WTC11 (cell line): ENCODE data around the gene KDM6B. TPM values are rescaled to one million over a fixed set of nuclear protein-coding genes. Genes with fewer than 3 reads are reported as not detected.

Experiments used
- ATAC-seq: fragments of 200-7000 bp; cut with Tn5 transposase; 2 replicates; pipeline ENCODE4 v1.10.0; 2021; ENCODE audit warnings: mild to moderate bottlenecking, moderate library complexity
- CTCF ChIA-PET: fragments of 300-600 bp; sonication (Branson Sonifier 250); formaldehyde crosslinking; loops from one replicate; lab custom pipeline; 2021; ENCODE audit warnings: antibody characterized with exemption; lab: Charles Lee
- POLR2A ChIA-PET: fragments of 350-600 bp; sonication (Branson Sonifier 250); formaldehyde crosslinking; loops from one replicate; lab custom pipeline; 2021; ENCODE audit warnings: antibody characterized with exemption; lab: Charles Lee
- DNase-seq: peaks from one replicate; pipeline ENCODE4 v3.0.0; 2021; ENCODE audit warnings: low spot score
- H3K27ac Mint-ChIP-seq: 2 replicates; pipeline ENCODE4 v1.8.0; 2021; ENCODE audit warnings: mixed read lengths
- H3K27me3 Mint-ChIP-seq: 2 replicates; pipeline ENCODE4 v1.8.0; 2021; ENCODE audit warnings: low read depth, mild to moderate bottlenecking, moderate library complexity, mixed read lengths
- H3K36me3 Mint-ChIP-seq: 2 replicates; pipeline ENCODE4 v1.8.0; 2021; ENCODE audit warnings: mixed read lengths
- H3K4me1 Mint-ChIP-seq: 2 replicates; pipeline ENCODE4 v1.8.0; 2022; ENCODE audit warnings: mixed read lengths
- H3K4me3 Mint-ChIP-seq: 2 replicates; pipeline ENCODE4 v1.8.0; 2021; ENCODE audit warnings: mild to moderate bottlenecking, moderate library complexity, mixed read lengths
- H3K9me3 Mint-ChIP-seq: 2 replicates; pipeline ENCODE4 v1.8.0; 2021; ENCODE audit warnings: mixed read lengths
- AR ChIP-seq: fragments of 250-450 bp; sonication (Bioruptor Pico); IDR thresholded peaks from 2 replicates; pipeline ENCODE4 v1.9.0; 2021; ENCODE audit warnings: mild to moderate bottlenecking
- ATF1 ChIP-seq: sonication (generic); formaldehyde crosslinking; IDR thresholded peaks from 2 replicates; pipeline ENCODE4 v1.8.1; 2023; ENCODE audit warnings: mild to moderate bottlenecking, moderate library complexity, missing genetic modification reagents
- E2F5 ChIP-seq: sonication (generic); formaldehyde crosslinking; IDR thresholded peaks from 2 replicates; pipeline ENCODE4 v1.8.1; 2022; ENCODE audit warnings: mild to moderate bottlenecking, moderate library complexity, missing genetic modification reagents
- ERG ChIP-seq: fragments of 250-450 bp; sonication (Bioruptor Pico); IDR thresholded peaks from 2 replicates; pipeline ENCODE4 v1.8.0; 2021; ENCODE audit warnings: mild to moderate bottlenecking
- ETV6 ChIP-seq: sonication (generic); formaldehyde crosslinking; IDR thresholded peaks from 2 replicates; pipeline ENCODE4 v1.8.1; 2022; ENCODE audit warnings: mild to moderate bottlenecking, missing genetic modification reagents
- FOXK1 ChIP-seq: sonication (generic); formaldehyde crosslinking; IDR thresholded peaks from 2 replicates; pipeline ENCODE4 v1.8.0; 2022; ENCODE audit warnings: mild to moderate bottlenecking, moderate library complexity, missing genetic modification reagents
- HMGA2 ChIP-seq: fragments of 250-450 bp; sonication (Bioruptor Pico); IDR thresholded peaks from 2 replicates; pipeline ENCODE4 v1.4.0; 2021; ENCODE audit warnings: mild to moderate bottlenecking, moderate library complexity
- KAT7 ChIP-seq: sonication (generic); formaldehyde crosslinking; IDR thresholded peaks from 2 replicates; pipeline ENCODE4 v1.8.1; 2023; ENCODE audit warnings: missing genetic modification reagents, mild to moderate bottlenecking, borderline replicate concordance
- MLX ChIP-seq: sonication (generic); formaldehyde crosslinking; IDR thresholded peaks from 2 replicates; pipeline ENCODE4 v1.8.1; 2023; ENCODE audit warnings: mild to moderate bottlenecking, missing genetic modification reagents, moderate library complexity
- MYBL2 ChIP-seq: sonication (generic); formaldehyde crosslinking; IDR thresholded peaks from 2 replicates; pipeline ENCODE4 v1.8.1; 2023; ENCODE audit warnings: mild to moderate bottlenecking, moderate library complexity, missing genetic modification reagents
- NFATC4 ChIP-seq: fragments of 250-450 bp; sonication (Bioruptor Pico); IDR thresholded peaks from 2 replicates; pipeline ENCODE4 v1.9.0; 2021; ENCODE audit warnings: mild to moderate bottlenecking
- SMAD3 ChIP-seq: sonication (generic); formaldehyde crosslinking; IDR thresholded peaks from 2 replicates; pipeline ENCODE4 v1.8.0; 2022; ENCODE audit warnings: missing genetic modification reagents, mild to moderate bottlenecking, borderline replicate concordance
- TEAD1 ChIP-seq: sonication (generic); formaldehyde crosslinking; IDR thresholded peaks from 2 replicates; pipeline ENCODE4 v1.8.0; 2022; ENCODE audit warnings: mild to moderate bottlenecking, missing genetic modification reagents
- TEAD4 ChIP-seq: sonication (generic); formaldehyde crosslinking; IDR thresholded peaks from 2 replicates; pipeline ENCODE4 v1.8.0; 2022; ENCODE audit warnings: mild to moderate bottlenecking, missing genetic modification reagents
- TP53 ChIP-seq: sonication (generic); formaldehyde crosslinking; IDR thresholded peaks from 2 replicates; pipeline ENCODE4 v1.8.1; 2023; ENCODE audit warnings: mild to moderate bottlenecking, missing genetic modification reagents
- ZBTB43 ChIP-seq: sonication (generic); formaldehyde crosslinking; IDR thresholded peaks from 2 replicates; pipeline ENCODE4 v1.8.1; 2023; ENCODE audit warnings: mild to moderate bottlenecking, missing genetic modification reagents
- ZNF138 ChIP-seq: sonication (generic); formaldehyde crosslinking; conservative IDR thresholded peaks from 2 replicates; pipeline ENCODE4 v1.8.1; 2022; ENCODE audit warnings: mild to moderate bottlenecking, moderate library complexity, missing genetic modification reagents
- ZNF232 ChIP-seq: sonication (generic); formaldehyde crosslinking; IDR thresholded peaks from 2 replicates; pipeline ENCODE4 v1.8.0; 2022; ENCODE audit warnings: mild to moderate bottlenecking, missing genetic modification reagents
- ZNF263 ChIP-seq: sonication (generic); formaldehyde crosslinking; IDR thresholded peaks from 2 replicates; pipeline ENCODE4 v1.8.1; 2022; ENCODE audit warnings: low read depth, mild to moderate bottlenecking, moderate library complexity, missing genetic modification reagents
- ZNF671 ChIP-seq: fragments of 250-450 bp; sonication (Bioruptor Pico); IDR thresholded peaks from 2 replicates; pipeline ENCODE4 v1.8.0; 2021; ENCODE audit warnings: mild to moderate bottlenecking
- total RNA-seq: library from RNA; stranded (reverse); gene quantifications from 3 replicates; pipeline ENCODE4 v1.2.3, GENCODE V29; 2021

KDM6B gene
- total RNA-seq, 1 experiment from 2014 or later, result 13.2 TPM

GRCh38 chr17:7881276-7882054 is 47.4 kb downstream of the KDM6B start (continued):
- TF ChIP-seq AR, result no peak
- no peak for TF ChIP-seq TEAD4 (CRISPR knock-in tag)
- TF ChIP-seq ZNF263 (CRISPR knock-in tag), result no peak
- TF ChIP-seq ATF1 (CRISPR knock-in tag), result no peak
- TF ChIP-seq KAT7 (CRISPR knock-in tag), result no peak
- TF ChIP-seq NFATC4 (CRISPR knock-in tag), result no peak
- TF ChIP-seq ETV6 (CRISPR knock-in tag), result no peak
- TF ChIP-seq HMGA2 (CRISPR knock-in tag), result no peak
- no peak for TF ChIP-seq E2F5 (CRISPR knock-in tag)
- no peak for TF ChIP-seq ZNF232 (CRISPR knock-in tag)
- TF ChIP-seq ERG (CRISPR knock-in tag), result no peak
- TF ChIP-seq TP53 (CRISPR knock-in tag), result no peak
- TF ChIP-seq, all 79 proteins: peak for 0

GRCh38 chr17:7882068-7882467 is 48.1 kb downstream of the KDM6B start:
- no peaks in the 10 kb centered on the region for H3K9me3 Mint-ChIP-seq
- DNase-seq (no peak), ATAC-seq (no peak)
- H3K4me1 Mint-ChIP-seq, result peaks cover 10% of the 10 kb centered on the region
- no peaks in the 10 kb centered on the region for H3K36me3 Mint-ChIP-seq
- POLR2A ChIA-PET, result no interaction called here
- no peak for TF ChIP-seq ZNF138 (CRISPR knock-in tag)
- TF ChIP-seq TEAD1 (CRISPR knock-in tag), result no peak
- TF ChIP-seq MYBL2, result no peak
- TF ChIP-seq ZNF671, result no peak
- no peak for TF ChIP-seq ZBTB43 (CRISPR knock-in tag)
- no peak for TF ChIP-seq SMAD3 (CRISPR knock-in tag)
- no peak for TF ChIP-seq MLX (CRISPR knock-in tag)
- TF ChIP-seq FOXK1 (CRISPR knock-in tag), result no peak
- CTCF ChIA-PET, result interaction anchor here (0.6 kb wide), 1 partner anchor 142 kb away, joined by 3 read pairs; no protein-coding TSS in a partner anchor
- H3K27me3 Mint-ChIP-seq, result no peaks in the 10 kb centered on the region; the same call in 1 of the 2 replicates
- H3K27ac Mint-ChIP-seq, result no peak overlapping the region
- no peak overlapping the region for H3K4me3 Mint-ChIP-seq
